ENCODE data around the gene FAM20C. TPM values are rescaled to one million over a fixed set of nuclear protein-coding genes. Genes with fewer than 3 reads are reported as not detected.

The FAM20C gene
- total RNA-seq, 3 donors from 2014 or later = 20.7 to 47.7 (median 26.5) TPM

- no peaks in the 10 kb centered on the region for H3K36me3 ChIP-seq (ENCODE audit: low read depth)
- no peak for DNase-seq
- H3K4me1 ChIP-seq (ENCODE audit: low read depth) = peaks cover 15% of the 10 kb centered on the region
- intact Hi-C loops (cut with DNase I, micrococcal nuclease) = no loop called here
- no peak for TF ChIP-seq CTCF (IDR thresholded peaks at IDR 0.05)
- no peak for ATAC-seq
- no peaks in the 10 kb centered on the region for H3K9me3 ChIP-seq
- H3K4me3 ChIP-seq = no peak overlapping the region
These were observed 5.3 kb downstream of the FAM20C start for GRCh38 chr7:197413-198335.

GRCh38 chr7:199483-200249 lies 7.3 kb downstream of the FAM20C start:
- no peak overlapping the region for H3K4me3 ChIP-seq
- intact Hi-C loops (cut with DNase I, micrococcal nuclease) = no loop called here
- no peak for TF ChIP-seq CTCF (IDR thresholded peaks at IDR 0.05)
- DNase-seq (no peak), ATAC-seq (no peak)
- no peaks in the 10 kb centered on the region for H3K36me3 ChIP-seq (ENCODE audit: low read depth)
- no peaks in the 10 kb centered on the region for H3K9me3 ChIP-seq
- H3K4me1 ChIP-seq (ENCODE audit: low read depth) = peaks cover 3% of the 10 kb centered on the region

GRCh38 chr7:200290-200689 lies 7.9 kb downstream of the FAM20C start:
- H3K4me3 ChIP-seq = no peak overlapping the region
- H3K9me3 ChIP-seq = no peaks in the 10 kb centered on the region
- DNase-seq (no peak), ATAC-seq (no peak)
- H3K36me3 ChIP-seq (ENCODE audit: low read depth) = no peaks in the 10 kb centered on the region
- intact Hi-C loops (cut with DNase I, micrococcal nuclease) = no loop called here
- no peak for TF ChIP-seq CTCF (IDR thresholded peaks at IDR 0.05)
- H3K4me1 ChIP-seq (ENCODE audit: low read depth) = peaks cover 2% of the 10 kb centered on the region

- Histone ChIP-seq H3K9me3 (no peaks in the 10 kb centered on the region), H3K4me1 (ENCODE audit: low read depth) (no peaks in the 10 kb centered on the region), H3K36me3 (ENCODE audit: low read depth) (no peaks in the 10 kb centered on the region), H3K4me3 (no peak overlapping the region)
- no peak for TF ChIP-seq CTCF (IDR thresholded peaks at IDR 0.05)
- DNase-seq (no peak), ATAC-seq (no peak)
- intact Hi-C loops (cut with DNase I, micrococcal nuclease) = no loop called here
These were observed 8.3 kb downstream of the FAM20C start for GRCh38 chr7:200704-201103.

- no peak overlapping the region for H3K4me3 ChIP-seq
- TF ChIP-seq CTCF (IDR thresholded peaks at IDR 0.05) = no peak
- ATAC-seq (no peak), DNase-seq (no peak)
- no peaks in the 10 kb centered on the region for H3K4me1 ChIP-seq (ENCODE audit: low read depth)
- no peaks in the 10 kb centered on the region for H3K9me3 ChIP-seq
- H3K36me3 ChIP-seq (ENCODE audit: low read depth) = no peaks in the 10 kb centered on the region
- intact Hi-C loops (cut with DNase I, micrococcal nuclease) = no loop called here
These were observed 12.0 kb downstream of the FAM20C start for GRCh38 chr7:204326-204725.
